NCI-H1092 (cell line): ENCODE data around the gene ZFR.
"Not testable (repeated sequence)": the region's sequence is repeated elsewhere in the genome, so short reads cannot be mapped to it uniquely, and the experiment has no call there.

Source experiments
- DNase-seq: peaks from one replicate; lab custom pipeline; 2025; lab: John Stamatoyannopoulos, UW

The ZFR gene

GRCh38 chr5:32444431-32445286, at the start of gene ZFR:
Gene ZFR, minus strand, starts transcription at chr5:32444740. Its CDS starts 82 bp downstream, at chr5:32444658.
- peak; percentile 75 for DNase-seq

- DNase-seq = no peak
Measured at GRCh38 chr5:32490972-32491557, 46.5 kb upstream of the ZFR start.

DNA sequence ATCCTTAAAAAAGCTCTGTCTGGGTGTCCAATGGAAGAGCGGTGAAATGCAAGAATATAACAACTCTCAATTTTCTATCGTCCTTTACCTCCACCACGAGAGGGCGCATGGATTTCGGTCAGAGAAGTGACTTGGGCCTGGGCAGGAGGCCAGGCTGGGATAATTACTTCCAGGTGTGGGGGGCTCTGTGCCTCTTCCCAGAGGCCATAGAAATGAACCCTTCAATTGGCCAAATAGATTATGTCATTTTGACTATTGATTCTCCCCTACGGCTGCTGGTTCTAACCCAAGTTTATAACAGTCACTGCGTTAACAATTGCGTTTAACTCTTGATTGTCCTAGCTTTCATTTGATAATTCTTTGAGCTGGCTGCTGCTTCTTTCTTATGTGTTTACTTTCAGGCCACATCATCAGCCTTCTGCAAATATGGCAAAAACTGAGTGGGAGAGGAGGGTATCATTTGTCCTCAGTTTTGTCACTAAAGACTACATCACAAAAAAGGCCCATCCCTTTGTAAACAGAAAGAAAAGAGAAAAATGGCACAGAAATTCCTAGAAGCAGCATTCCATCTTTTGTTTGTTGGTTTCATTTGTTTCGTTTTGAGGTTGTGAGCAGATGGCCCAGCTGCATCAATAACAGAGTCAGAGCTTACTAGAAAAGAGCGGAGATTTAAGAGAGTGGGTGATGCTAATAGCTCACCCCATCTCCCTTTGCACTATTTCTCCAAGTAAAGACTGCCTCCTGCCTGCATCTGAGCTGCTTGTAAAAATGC, 45.4 kb upstream of the ZFR start:
- peak; percentile 96 for DNase-seq

GRCh38 chr5:32487424-32487823, 42.9 kb upstream of the ZFR start:
- DNase-seq = no peak

DNA sequence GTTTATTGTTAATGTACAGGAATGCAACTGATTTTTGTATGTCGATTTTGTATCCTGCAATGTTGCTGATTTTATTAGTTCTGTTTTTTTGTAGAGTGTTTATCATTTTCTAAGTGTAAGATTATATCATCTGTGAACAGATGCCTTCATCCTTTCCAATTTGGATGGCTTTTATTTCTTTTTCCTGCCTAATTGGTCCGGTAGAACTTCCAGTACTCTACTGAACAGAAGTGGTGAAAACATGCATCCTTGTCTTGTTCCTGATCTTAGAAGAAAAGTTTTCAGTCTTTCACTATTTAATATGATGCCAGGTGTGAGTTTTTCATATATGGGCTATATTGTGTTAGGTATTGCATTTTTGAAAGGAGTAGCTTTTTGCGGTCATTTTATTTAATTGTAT, 42.5 kb upstream of the ZFR start:
- no peak for DNase-seq

DNA sequence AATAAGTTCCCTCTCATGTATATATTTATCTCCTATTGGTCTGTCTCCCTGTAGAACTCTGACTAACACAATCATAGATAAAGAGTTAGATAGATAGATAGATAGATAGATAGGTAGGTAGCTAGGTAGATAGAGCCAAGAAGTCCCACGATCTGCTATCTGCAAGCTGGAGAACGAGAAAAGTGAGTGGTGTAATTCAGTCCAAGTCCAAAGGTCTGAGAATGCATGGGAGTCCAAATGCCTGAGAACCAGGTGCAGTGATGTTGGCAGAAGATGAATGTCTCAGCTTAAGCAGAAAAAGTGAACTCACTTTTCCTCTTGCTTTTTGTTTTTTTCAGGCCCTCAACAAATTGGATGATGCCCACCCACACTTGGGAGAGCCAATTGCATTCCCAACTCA, 37.7 kb upstream of the ZFR start:
- no peak for DNase-seq

DNA sequence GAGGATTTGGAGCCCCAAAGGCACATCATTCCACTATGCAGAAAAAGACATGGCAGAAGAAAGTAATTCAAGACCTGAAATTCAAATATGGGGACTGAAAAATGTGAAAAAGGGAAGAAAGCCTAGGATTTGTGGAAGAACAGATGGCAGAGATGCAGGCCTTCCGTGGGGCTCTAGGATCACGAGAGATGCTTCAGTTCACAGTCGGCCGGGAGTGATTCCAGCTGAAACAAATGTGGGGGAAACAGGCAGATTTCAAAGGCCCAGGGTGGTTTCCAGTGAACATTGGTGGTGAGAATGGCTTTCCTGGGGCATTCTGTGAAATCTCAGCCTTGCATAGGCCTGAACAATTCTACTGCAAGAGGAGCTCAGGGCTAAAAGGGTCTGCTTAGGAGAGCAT, 34.6 kb upstream of the ZFR start:
- DNase-seq = no peak

GRCh38 chr5:32476891-32477290, 32.4 kb upstream of the ZFR start:
- DNase-seq = no peak

DNA sequence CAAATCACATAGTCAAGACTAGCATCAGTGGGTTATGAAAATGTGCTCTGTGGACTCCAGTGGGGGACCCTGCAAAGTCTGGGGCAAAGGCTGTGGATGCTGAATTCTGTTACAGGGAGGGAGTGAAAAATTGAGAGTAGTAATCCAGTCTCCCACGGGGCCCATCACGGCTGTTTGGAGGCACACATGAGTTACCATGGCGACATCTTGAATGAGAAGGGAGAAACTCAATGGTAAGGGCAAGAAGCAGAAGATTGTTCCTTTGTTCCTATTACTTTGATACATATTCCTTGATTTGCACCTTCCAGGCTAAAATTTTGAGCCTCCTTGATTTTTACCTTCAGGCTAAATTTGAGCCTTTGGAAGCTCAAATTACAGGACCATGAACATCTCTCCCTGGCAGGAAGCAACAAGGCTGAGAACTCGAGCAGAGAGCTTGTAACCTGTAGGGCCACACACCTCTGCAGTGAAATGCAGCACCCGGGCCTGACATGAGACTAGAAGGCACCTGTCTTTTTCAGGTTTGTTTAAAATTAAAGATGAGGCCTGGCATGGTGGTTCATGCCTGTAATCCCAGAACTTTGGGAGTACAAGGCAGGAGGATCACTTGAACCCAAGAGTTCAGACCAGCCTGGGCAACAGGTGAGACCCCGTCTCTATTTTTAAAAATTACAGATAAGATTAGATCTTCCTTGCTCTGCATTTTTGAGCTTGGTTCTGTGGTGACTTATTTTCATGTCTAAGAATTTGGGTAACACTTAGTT, 31.0 kb upstream of the ZFR start:
- peak; percentile 10 for DNase-seq

DNA sequence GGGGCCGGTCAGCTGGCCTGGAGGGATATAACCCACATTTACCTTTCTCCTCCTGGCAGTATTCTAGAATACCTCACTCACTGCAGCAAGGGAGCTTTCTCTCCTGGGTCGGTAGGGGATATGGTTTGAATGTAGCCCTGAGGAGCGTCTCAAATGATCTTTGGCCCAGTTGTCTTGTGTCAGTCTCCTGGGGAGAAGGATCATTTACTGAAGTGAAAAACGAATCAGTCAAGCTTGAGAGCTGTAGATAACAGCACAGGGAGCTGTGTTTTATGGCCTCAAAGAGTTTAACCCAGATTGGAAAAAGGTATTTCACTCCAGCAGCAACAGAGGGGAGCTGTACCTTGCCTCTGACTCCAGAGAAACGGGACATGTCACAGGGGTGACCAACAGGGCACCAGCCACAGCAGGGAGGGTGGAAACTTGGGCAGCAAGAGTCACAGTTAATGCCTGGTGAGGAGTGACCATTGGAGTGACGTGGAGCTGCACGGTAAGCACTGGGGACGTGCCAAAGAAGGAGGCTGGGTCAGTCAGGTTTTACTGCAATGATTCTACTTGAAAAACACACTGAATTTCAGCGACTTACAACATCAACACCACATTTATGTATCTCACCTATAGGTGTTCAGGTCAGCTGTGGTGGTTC, 29.8 kb upstream of the ZFR start:
- DNase-seq = no peak

DNA sequence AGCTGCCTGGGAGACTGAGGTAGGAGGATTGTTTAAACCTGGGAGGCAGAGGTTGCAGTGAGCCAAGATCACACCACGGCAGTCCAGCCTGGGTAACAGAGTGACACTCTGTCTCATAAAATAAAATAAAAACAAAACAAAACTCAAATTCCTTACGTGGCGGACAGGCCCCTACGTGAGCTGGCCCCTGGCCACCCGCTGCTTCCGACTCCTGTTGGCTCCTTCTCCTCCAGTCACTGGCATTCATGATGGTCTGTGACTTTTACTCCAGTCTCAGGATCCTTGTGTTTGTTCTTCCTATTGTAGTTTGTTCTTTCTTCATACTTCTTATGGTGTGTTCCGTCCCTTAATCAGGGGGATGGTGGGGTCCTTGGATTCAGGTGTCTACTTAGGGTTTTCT, 28.5 kb upstream of the ZFR start:
- no peak for DNase-seq

DNA sequence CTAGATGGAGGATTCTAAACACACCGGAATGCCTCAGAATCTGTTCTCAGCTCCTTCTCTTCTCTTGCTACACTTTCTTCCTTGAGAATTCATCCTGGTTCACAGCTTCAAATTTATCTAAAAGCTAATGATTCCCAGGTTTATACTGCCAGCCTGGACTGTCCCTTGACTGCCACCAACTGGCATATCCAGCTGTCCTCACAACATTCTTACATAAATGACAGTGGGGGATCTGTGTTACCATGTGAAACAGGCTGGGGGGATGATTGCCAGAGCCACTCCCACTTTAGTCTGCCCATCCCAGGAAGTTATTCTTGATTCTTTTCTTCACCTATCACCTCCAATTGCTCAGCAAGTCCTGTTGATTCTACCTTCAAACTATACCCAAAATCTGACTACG, 27.2 kb upstream of the ZFR start:
- no peak for DNase-seq

GRCh38 chr5:32465076-32465475, 20.5 kb upstream of the ZFR start:
- no peak for DNase-seq

GRCh38 chr5:32462618-32463017, 18.1 kb upstream of the ZFR start:
- DNase-seq = no peak

DNA sequence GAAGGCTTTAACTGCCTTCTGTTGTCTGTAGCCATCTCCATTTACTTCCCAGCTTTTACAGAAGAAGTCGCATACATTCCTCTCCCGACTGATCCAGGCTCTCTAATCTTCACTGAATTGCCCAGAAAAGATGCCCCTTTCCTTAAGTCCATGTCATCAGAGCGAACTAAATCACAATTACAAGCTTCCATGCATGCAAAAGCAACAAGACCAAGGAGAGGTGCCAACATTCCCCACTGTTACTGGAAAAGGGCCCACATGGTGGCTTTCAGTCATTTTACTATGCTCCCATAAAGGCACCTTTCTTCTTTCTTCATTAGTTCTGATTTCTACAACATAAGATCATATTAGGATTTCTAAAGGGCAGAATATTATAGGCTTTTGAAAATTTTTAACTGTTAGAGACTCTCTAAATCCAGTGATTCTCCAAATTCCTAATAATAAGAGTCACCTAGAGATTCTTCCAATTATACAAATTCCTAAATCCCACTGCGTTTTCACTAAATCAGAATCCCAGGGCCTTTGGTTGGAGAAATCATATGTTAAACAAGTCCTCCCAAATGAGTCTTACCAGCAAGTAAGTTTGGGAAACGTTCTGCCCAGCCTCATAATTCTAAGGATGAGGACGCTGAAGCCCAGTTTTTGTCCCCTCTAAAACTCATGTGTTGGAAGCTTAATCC, 17.0 kb upstream of the ZFR start:
- no peak for DNase-seq

DNA sequence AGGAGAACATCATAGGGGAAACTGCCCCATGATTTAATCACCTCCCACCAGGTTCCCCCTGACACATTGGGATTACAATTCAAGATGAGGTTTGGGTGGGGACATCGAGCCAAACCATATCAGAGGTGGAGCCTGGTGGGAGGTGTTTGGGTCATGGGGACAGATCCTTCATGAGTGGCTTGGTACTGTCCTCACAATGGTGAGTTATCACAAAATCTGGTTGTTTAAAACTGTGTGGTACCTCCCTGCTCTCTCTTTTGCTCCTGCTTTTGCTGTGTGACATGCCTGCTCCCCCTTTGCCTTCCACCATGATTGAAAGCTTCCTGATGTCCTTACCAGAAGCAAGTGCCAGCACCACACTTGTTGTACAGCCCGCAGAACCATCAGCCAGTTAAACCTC, 16.2 kb upstream of the ZFR start:
- DNase-seq = no peak

GRCh38 chr5:32458880-32459495, 14.4 kb upstream of the ZFR start:
- DNase-seq = no peak

GRCh38 chr5:32455311-32455710, 10.8 kb upstream of the ZFR start:
- DNase-seq = no peak

DNA sequence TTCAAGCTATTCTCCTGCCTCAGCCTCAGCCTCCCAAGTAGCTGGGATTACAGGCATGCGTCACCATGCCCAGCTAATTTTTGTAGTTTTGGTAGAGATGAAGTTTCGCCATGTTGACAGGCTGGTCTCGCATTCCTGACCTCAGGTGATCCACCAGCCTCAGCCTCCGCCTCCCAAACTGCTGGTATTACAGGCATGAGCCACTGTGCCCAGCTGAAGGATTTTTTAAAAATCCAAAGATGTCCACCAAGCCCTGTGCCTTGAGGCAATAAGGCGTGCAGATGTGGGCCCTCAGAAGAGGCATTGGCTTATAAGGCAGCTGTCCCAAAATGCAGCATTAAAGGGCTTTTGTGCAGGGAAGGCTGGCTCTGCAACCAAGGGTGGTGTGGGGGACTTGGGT, 10.3 kb upstream of the ZFR start:
- no peak for DNase-seq

GRCh38 chr5:32453916-32454315, 9.4 kb upstream of the ZFR start:
- DNase-seq = no peak

DNA sequence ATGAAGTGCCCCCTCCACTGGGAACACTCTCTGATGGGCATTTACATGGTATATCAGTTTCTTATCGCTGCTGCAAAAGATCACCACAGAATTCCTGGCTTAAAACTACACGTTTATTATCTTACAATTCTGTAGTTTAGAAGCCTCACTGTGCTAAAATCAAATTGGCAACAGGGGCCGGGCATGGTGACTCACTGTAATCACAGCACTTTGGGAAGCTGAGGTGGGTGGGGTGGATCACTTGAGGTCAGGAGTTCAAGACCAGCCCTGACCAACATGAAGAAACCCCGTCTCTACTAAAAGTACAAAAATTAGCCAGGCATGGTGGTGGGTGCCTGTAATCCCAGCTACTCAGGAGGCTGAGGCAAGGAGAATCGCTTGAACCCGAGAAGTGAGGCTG, 7.8 kb upstream of the ZFR start:
- DNase-seq = not testable (repeated sequence)
